A673 (cell line): ENCODE results near the gene LGR4.

Experiments
- CTCF ChIP-seq: fragments of 300-800, 200-600 bp; sonication (generic); conservative IDR thresholded peaks from 2 replicates; pipeline ENCODE4 v1.5.1; 2017; ENCODE audit warnings: low read depth, mild to moderate bottlenecking, antibody characterized with exemption, low read length, moderate library complexity, mixed read lengths
- EZH2 ChIP-seq: fragments of 200-600 bp; sonication (generic); IDR thresholded peaks from 2 replicates; pipeline ENCODE4 v1.6.1; 2017; ENCODE audit warnings: borderline replicate concordance, low read depth, mild to moderate bottlenecking, mixed read lengths, antibody characterized with exemption, low read length; ENCODE audit not compliant: poor library complexity, severe bottlenecking

GRCh38 chr11:27387362-27387761 is 85.2 kb downstream of the LGR4 start:
- TF ChIP-seq CTCF (no peak), EZH2 (no peak)
